Lung (tissue), 12 donors: ENCODE measurements around the gene TNS3. TPM values are rescaled to one million over a fixed set of nuclear protein-coding genes. Genes with fewer than 3 reads are reported as not detected.
"Not testable (repeated sequence)": the region's sequence is repeated elsewhere in the genome, so short reads cannot be mapped to it uniquely, and the experiment has no call there.

Source experiments
- ATAC-seq: fragments of 200-7000 bp; cut with Tn5 transposase; one replicate; pipeline ENCODE4 v1.9.1; 2020; ENCODE audit warnings: moderate number of reproducible peaks; ENCODE audit not compliant: insufficient read depth, low FRiP score
- DNase-seq, 3 donors: peaks; one replicate each; pipeline ENCODE4 v3.0.0-alpha.2; 2013 to 2017
- H3K27ac ChIP-seq, 2 donors: one replicate each; pipeline ENCODE4 v1.5.1; 2013; ENCODE audit warnings: mild to moderate bottlenecking in 2 of 2, moderate library complexity in 2 of 2, control low read depth in 1 of 2, inconsistent platforms in 1 of 2, low read depth in 1 of 2, low read length in 1 of 2
- H3K27me3 ChIP-seq, 3 donors: one replicate each; pipeline ENCODE4 v1.5.1; 2013; ENCODE audit warnings: low read length in 2 of 3; ENCODE audit not compliant: control insufficient read depth in 3 of 3, insufficient read depth in 3 of 3
- H3K36me3 ChIP-seq, 4 donors: one replicate each; pipeline ENCODE4 v1.5.1; 2013; ENCODE audit warnings: low read length in 4 of 4, mild to moderate bottlenecking in 1 of 4, moderate library complexity in 1 of 4; ENCODE audit not compliant: control insufficient read depth in 4 of 4, insufficient read depth in 4 of 4
- H3K4me1 ChIP-seq, 5 donors: one replicate each; pipeline ENCODE4 v1.5.1; 2013; ENCODE audit warnings: low read length in 5 of 5, mild to moderate bottlenecking in 2 of 5, moderate library complexity in 1 of 5; ENCODE audit not compliant: control insufficient read depth in 5 of 5, insufficient read depth in 5 of 5
- H3K4me3 ChIP-seq: one replicate; pipeline ENCODE4 v1.5.1; 2013; ENCODE audit warnings: mild to moderate bottlenecking, control low read depth, moderate library complexity
- H3K9ac ChIP-seq, 2 donors: one replicate each; pipeline ENCODE4 v1.5.1; 2013; ENCODE audit warnings: low read length in 2 of 2, control low read depth in 1 of 2; ENCODE audit not compliant: insufficient read depth in 1 of 2
- H3K9me3 ChIP-seq, 4 donors: one replicate each; pipeline ENCODE4 v1.5.1; 2013; ENCODE audit warnings: low read length in 3 of 4, mild to moderate bottlenecking in 1 of 4, moderate library complexity in 1 of 4; ENCODE audit not compliant: control insufficient read depth in 4 of 4, insufficient read depth in 3 of 4
- WGBS, 2 donors: extraction: QIAGEN DNeasy Blood & Tissue Kit; methylation state at CpG; one replicate each; pipeline ENCODE4 v1.1.7; 2013; 5-methylcytosine and 5-hydroxymethylcytosine counted together
- polyA plus RNA-seq, 2 donors: library from polyadenylated mRNA; stranded (reverse); fragments of 200-250 nt; gene quantifications; one replicate each; pipeline ENCODE4 v1.2.1, GENCODE V29; 2013
- total RNA-seq, 2 donors: library from RNA; depleted of rRNA in 1 of 2; stranded (reverse); fragments of >200 nt in 1 of 2; gene quantifications; one replicate each; pipeline ENCODE4 v1.2.1, GENCODE V29; 2014 to 2021
- TF ChIP-seq, protein P1 (sequence below): IDR thresholded peaks from 2 replicates; pipeline ENCODE4 v1.5.1; 2012; ENCODE audit warnings: mild to moderate bottlenecking; ENCODE audit errors: control extremely low read depth, extremely low read depth
- donor health status: control.
- donor health status: control.
- donor health status: Bipolar disorder and iron deficiency.
- donor health status: healthy.
- donor health status: DM: yes; HTN: yes; CAD: no.

Gene TNS3
- total and polyA plus RNA-seq, 4 donors, result 23.8 to 140 (median 85.7) TPM

DNA sequence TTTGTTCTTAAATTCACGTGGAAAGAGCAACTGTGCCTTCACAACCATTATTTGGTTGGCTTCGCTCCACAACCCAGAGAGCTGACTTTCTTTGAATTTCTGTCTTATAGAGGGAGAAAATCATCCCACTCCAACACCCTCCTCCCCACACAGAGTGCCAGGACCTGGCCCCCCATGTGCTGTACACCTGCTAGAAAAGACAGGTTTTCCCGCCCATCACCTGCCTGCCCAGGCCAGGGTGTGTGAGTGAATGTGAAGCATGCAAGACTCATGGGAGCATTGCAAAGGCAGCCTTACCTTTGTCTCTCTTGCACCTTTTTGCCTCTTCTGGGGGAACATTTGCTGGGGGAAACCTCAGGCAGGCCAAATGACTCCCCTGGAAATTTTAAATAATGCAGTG is 319.0 kb downstream of the TNS3 start:
- Histone ChIP-seq H3K36me3 (peaks cover 0 to 7% (median 0%) of the 10 kb centered on the region in 4 donors), H3K27me3 (no peaks in the 10 kb centered on the region), H3K27ac (no peak overlapping the region), H3K9ac (no peak overlapping the region), H3K4me3 (no peak overlapping the region), H3K9me3 (peaks cover 0 to 3% (median 1%) of the 10 kb centered on the region in 4 donors), H3K4me1 (peaks cover 0 to 15% (median 8%) of the 10 kb centered on the region in 5 donors)
- TF ChIP-seq, protein P1, sequence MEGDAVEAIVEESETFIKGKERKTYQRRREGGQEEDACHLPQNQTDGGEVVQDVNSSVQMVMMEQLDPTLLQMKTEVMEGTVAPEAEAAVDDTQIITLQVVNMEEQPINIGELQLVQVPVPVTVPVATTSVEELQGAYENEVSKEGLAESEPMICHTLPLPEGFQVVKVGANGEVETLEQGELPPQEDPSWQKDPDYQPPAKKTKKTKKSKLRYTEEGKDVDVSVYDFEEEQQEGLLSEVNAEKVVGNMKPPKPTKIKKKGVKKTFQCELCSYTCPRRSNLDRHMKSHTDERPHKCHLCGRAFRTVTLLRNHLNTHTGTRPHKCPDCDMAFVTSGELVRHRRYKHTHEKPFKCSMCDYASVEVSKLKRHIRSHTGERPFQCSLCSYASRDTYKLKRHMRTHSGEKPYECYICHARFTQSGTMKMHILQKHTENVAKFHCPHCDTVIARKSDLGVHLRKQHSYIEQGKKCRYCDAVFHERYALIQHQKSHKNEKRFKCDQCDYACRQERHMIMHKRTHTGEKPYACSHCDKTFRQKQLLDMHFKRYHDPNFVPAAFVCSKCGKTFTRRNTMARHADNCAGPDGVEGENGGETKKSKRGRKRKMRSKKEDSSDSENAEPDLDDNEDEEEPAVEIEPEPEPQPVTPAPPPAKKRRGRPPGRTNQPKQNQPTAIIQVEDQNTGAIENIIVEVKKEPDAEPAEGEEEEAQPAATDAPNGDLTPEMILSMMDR, result no peak
- DNase-seq, result no peak
- ATAC-seq, result no peak
- 90 to 93% methylated on average over 3 of the region's 3 CpGs for WGBS, 2 donors

GRCh38 chr7:47262160-47262559 is 319.8 kb downstream of the TNS3 start:
- not testable (repeated sequence) for H3K9me3 ChIP-seq, H3K36me3 ChIP-seq, H3K4me3 ChIP-seq, ATAC-seq, DNase-seq, H3K9ac ChIP-seq, H3K27me3 ChIP-seq, H3K27ac ChIP-seq
- WGBS, 2 donors, result 98% methylated on average over 11 of the region's 11 CpGs
- H3K4me1 ChIP-seq, result peaks cover 0 to 12% (median 8%) of the 10 kb centered on the region in 5 donors

DNA sequence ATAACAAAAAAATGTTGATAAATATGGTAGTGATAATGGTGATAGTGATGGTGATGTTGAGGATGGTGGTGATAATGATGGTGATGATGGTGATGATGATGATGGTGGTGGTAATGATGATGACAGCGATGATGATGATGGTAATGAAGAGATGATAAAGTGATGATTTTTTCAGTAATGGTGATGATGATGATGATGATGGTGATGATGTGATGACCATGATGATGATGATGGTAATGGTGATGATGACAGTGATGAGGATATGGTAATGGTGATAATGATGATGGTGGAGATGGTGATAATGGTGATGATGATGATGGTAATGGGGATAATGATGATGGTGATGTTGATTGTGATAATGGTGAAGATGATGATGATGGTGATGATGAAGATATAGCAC is 321.6 kb downstream of the TNS3 start:
- H3K4me1 ChIP-seq, result peaks cover 0 to 4% (median 0%) of the 10 kb centered on the region in 5 donors
- ATAC-seq (no peak), DNase-seq (peak in 1 of 3 donors; percentile 21)
- 94 to 97% methylated on average over 1 of the region's 1 CpG for WGBS, 2 donors
- peaks cover 0 to 7% (median 0%) of the 10 kb centered on the region in 4 donors for H3K36me3 ChIP-seq
- TF ChIP-seq, protein P1, result no peak
- H3K9ac ChIP-seq, result no peak overlapping the region
- peaks cover 0 to 3% (median 0%) of the 10 kb centered on the region in 4 donors for H3K9me3 ChIP-seq
- H3K27ac ChIP-seq, result no peak overlapping the region
- no peaks in the 10 kb centered on the region for H3K27me3 ChIP-seq
- no peak overlapping the region for H3K4me3 ChIP-seq

DNA sequence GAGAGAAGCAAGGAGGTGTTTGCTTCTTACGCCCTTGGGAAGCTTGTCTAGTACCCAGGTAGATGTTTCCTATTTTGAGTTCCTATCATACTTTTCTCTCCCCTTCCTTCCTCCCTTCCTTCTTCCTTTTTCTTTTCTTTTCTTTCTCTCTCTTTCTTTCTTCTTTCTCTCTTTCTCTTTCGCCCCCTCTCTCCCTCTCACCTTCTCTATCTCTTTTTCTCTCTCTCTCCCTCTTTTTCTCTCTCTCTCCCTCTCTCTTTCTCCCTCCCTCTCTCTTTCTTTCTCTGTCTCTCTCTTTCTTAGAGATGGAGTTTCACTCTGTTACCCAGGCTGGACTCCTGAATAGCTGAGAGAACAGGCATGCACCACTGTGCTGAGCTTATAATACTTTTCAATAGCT is 322.2 kb downstream of the TNS3 start:
- H3K9me3 ChIP-seq, result peaks cover 0 to 3% (median 0%) of the 10 kb centered on the region in 4 donors
- 92 to 96% methylated on average over 2 of the region's 2 CpGs for WGBS, 2 donors
- ATAC-seq (no peak), DNase-seq (no peak)
- H3K27me3 ChIP-seq, result no peaks in the 10 kb centered on the region
- no peak overlapping the region for H3K27ac ChIP-seq
- H3K4me1 ChIP-seq, result peaks cover 0 to 4% (median 0%) of the 10 kb centered on the region in 5 donors
- H3K36me3 ChIP-seq, result peaks cover 0 to 7% (median 0%) of the 10 kb centered on the region in 4 donors
- TF ChIP-seq, protein P1, result no peak
- H3K4me3 ChIP-seq, result no peak overlapping the region
- H3K9ac ChIP-seq, result no peak overlapping the region
